Uterus (tissue), 4 donors: ENCODE data around the gene VIPR2. TPM values are rescaled to one million over a fixed set of nuclear protein-coding genes. Genes with fewer than 3 reads are reported as not detected.
"Not testable (repeated sequence)": the region's sequence is repeated elsewhere in the genome, so short reads cannot be mapped to it uniquely, and the experiment has no call there.

Source experiments
- DNase-seq, 2 donors: peaks; one replicate each; pipeline ENCODE4 v3.0.0-alpha.2; 2019 to 2020
- H3K27ac ChIP-seq, 2 donors: fragments of 200-600 bp; sonication (generic); 1 replicate in 1 of 2; 2 replicates in 1 of 2; pipeline ENCODE4 v1.5.1; 2016 to 2018
- H3K27me3 ChIP-seq, 2 donors: fragments of 200-600 bp; sonication (generic); one replicate each; pipeline ENCODE4 v1.5.1; 2018 to 2019; ENCODE audit warnings: control low read depth in 1 of 2
- H3K36me3 ChIP-seq, 2 donors: fragments of 200-600 bp; sonication (generic); one replicate each; pipeline ENCODE4 v1.5.1; 2019; ENCODE audit warnings: control low read depth in 1 of 2
- H3K4me1 ChIP-seq, 2 donors: fragments of 200-600 bp; sonication (generic); one replicate each; pipeline ENCODE4 v1.5.1; 2018 to 2019; ENCODE audit warnings: control low read depth in 1 of 2
- H3K4me3 ChIP-seq, 2 donors: fragments of 200-600 bp; sonication (generic); 1 replicate in 1 of 2; 2 replicates in 1 of 2; pipeline ENCODE4 v1.5.1; 2018 to 2019; ENCODE audit warnings: mild to moderate bottlenecking in 1 of 2
- H3K9me3 ChIP-seq, 2 donors: fragments of 200-600 bp; sonication (generic); one replicate each; pipeline ENCODE4 v1.5.1; 2019; ENCODE audit warnings: control low read depth in 1 of 2
- CTCF ChIP-seq, 4 experiments: fragments of 200-600 bp in 2 of 4; fragments of 450-650 bp in 2 of 4; sonication (generic) in 2 of 4; IDR thresholded peaks; one replicate each; pipeline ENCODE4 v1.5.1; 2016 to 2019; ENCODE audit warnings: antibody characterized with exemption in 4 of 4, mild to moderate bottlenecking in 2 of 4, moderate library complexity in 1 of 4
- POLR2A ChIP-seq, 2 donors: fragments of 450-650 bp; IDR thresholded peaks; one replicate each; pipeline ENCODE4 v1.6.1; 2016; ENCODE audit warnings: antibody characterized with exemption in 2 of 2, mild to moderate bottlenecking in 1 of 2, moderate library complexity in 1 of 2
- intact Hi-C: fragments of 100-400 bp; cut with DNase I; formaldehyde crosslinking; loops from one replicate; pipeline ENCODE4 v1.15.1; 2023; ENCODE audit warnings: low total_unique reads
- total RNA-seq, 4 donors: library from RNA; depleted of rRNA in 3 of 4; stranded (reverse); fragments of >200 nt in 3 of 4; gene quantifications; one replicate each; pipeline versions ENCODE4 v1.1.0 to v1.2.4, GENCODE V29; 2014 to 2023
- donor health status: DM: yes; HTN: yes; CAD: no.

The VIPR2 gene
- total RNA-seq, 4 donors from 2014 or later: 3.1 to 9.8 (median 4.5) TPM

GRCh38 chr7:159191236-159191635 lies 46.6 kb upstream of the VIPR2 start:
- Histone ChIP-seq H3K4me3 (no peak overlapping the region), H3K27me3 (no peaks in the 10 kb centered on the region), H3K27ac (no peak overlapping the region), H3K36me3 (no peaks in the 10 kb centered on the region), H3K9me3 (no peaks in the 10 kb centered on the region), H3K4me1 (no peaks in the 10 kb centered on the region)
- no peak for TF ChIP-seq CTCF (IDR thresholded peaks at IDR 0.05)
- TF ChIP-seq POLR2A (IDR thresholded peaks at IDR 0.05): no peak
- no peak for DNase-seq
- intact Hi-C loops: no loop called here

- no peak for DNase-seq
- H3K27ac ChIP-seq: no peak overlapping the region
- no peaks in the 10 kb centered on the region for H3K9me3 ChIP-seq
- no peaks in the 10 kb centered on the region for H3K36me3 ChIP-seq
- no peak for TF ChIP-seq CTCF (IDR thresholded peaks at IDR 0.05)
- no peak for TF ChIP-seq POLR2A (IDR thresholded peaks at IDR 0.05)
- intact Hi-C loops: no loop called here
- H3K4me3 ChIP-seq: no peak overlapping the region
- H3K4me1 ChIP-seq: no peaks in the 10 kb centered on the region
- no peaks in the 10 kb centered on the region for H3K27me3 ChIP-seq
These were observed 43.3 kb upstream of the VIPR2 start for GRCh38 chr7:159188011-159188410.

GRCh38 chr7:159179241-159179640 lies 34.6 kb upstream of the VIPR2 start:
- intact Hi-C loops: no loop called here
- H3K4me1 ChIP-seq: peaks cover 0 to 10% of the 10 kb centered on the region in 2 donors
- TF ChIP-seq CTCF (IDR thresholded peaks at IDR 0.05): no peak
- no peak for TF ChIP-seq POLR2A (IDR thresholded peaks at IDR 0.05)
- H3K27me3 ChIP-seq: no peaks in the 10 kb centered on the region
- no peak for DNase-seq
- peaks cover 0 to 5% of the 10 kb centered on the region in 2 donors for H3K9me3 ChIP-seq
- H3K27ac ChIP-seq: no peak overlapping the region
- no peaks in the 10 kb centered on the region for H3K36me3 ChIP-seq
- H3K4me3 ChIP-seq: no peak overlapping the region

GRCh38 chr7:159177284-159177953 lies 32.8 kb upstream of the VIPR2 start:
- DNase-seq: peak; percentile 50 to 76
- H3K9me3 ChIP-seq: peaks cover 0 to 7% of the 10 kb centered on the region in 2 donors
- TF ChIP-seq POLR2A (IDR thresholded peaks at IDR 0.05): no peak
- TF ChIP-seq CTCF (IDR thresholded peaks at IDR 0.05): no peak

GRCh38 chr7:159175792-159176191 lies 31.1 kb upstream of the VIPR2 start:
- peak overlapping the region in 1 of 2 donors; percentile 83 for H3K27ac ChIP-seq
- DNase-seq: no peak
- intact Hi-C loops: no loop called here
- peaks cover 0 to 10% of the 10 kb centered on the region in 2 donors for H3K4me1 ChIP-seq
- no peaks in the 10 kb centered on the region for H3K36me3 ChIP-seq
- H3K9me3 ChIP-seq: peaks cover 0 to 7% of the 10 kb centered on the region in 2 donors
- H3K4me3 ChIP-seq: no peak overlapping the region
- no peaks in the 10 kb centered on the region for H3K27me3 ChIP-seq
- TF ChIP-seq CTCF (IDR thresholded peaks at IDR 0.05): no peak
- TF ChIP-seq POLR2A (IDR thresholded peaks at IDR 0.05): no peak

More at GRCh38 chr7:159177284-159177953, 32.8 kb upstream of the VIPR2 start:
- Histone ChIP-seq H3K27ac (peak overlapping the region; percentile 52 to 83), H3K4me1 (peaks cover 0 to 10% of the 10 kb centered on the region in 2 donors), H3K4me3 (no peak overlapping the region), H3K36me3 (no peaks in the 10 kb centered on the region), H3K27me3 (no peaks in the 10 kb centered on the region)
- intact Hi-C loops: no loop called here

- intact Hi-C loops, H3K9me3 ChIP-seq, DNase-seq, H3K27ac ChIP-seq, H3K27me3 ChIP-seq, H3K4me3 ChIP-seq, H3K36me3 ChIP-seq: not testable (repeated sequence)
- peaks cover 0 to 10% of the 10 kb centered on the region in 2 donors for H3K4me1 ChIP-seq
These were observed 30.4 kb upstream of the VIPR2 start for GRCh38 chr7:159175100-159175499.
